Colonic mucosa (tissue), 4 donors: ENCODE results near the gene NTN1. TPM values are rescaled to one million over a fixed set of nuclear protein-coding genes. Genes with fewer than 3 reads are reported as not detected.

Experiments
- DNase-seq: peaks from one replicate; pipeline ENCODE4 v3.0.0-alpha.2; 2020
- H3K27ac ChIP-seq: fragments of 200-600 bp; one replicate; pipeline ENCODE4 v1.8.0; 2021
- H3K27me3 ChIP-seq: fragments of 200-600 bp; one replicate; pipeline ENCODE4 v1.8.0; 2021
- H3K36me3 ChIP-seq: fragments of 200-600 bp; one replicate; pipeline ENCODE4 v1.8.0; 2021
- H3K4me1 ChIP-seq: fragments of 200-600 bp; one replicate; pipeline ENCODE4 v1.8.0; 2021; ENCODE audit warnings: mild to moderate bottlenecking
- H3K4me3 ChIP-seq: fragments of 200-600 bp; one replicate; pipeline ENCODE4 v1.8.0; 2021
- H3K9ac ChIP-seq, 2 donors: one replicate each; pipeline ENCODE4 v1.7.0; 2013; ENCODE audit warnings: control low read depth in 2 of 2, low read depth in 2 of 2, low read length in 2 of 2
- H3K9me3 ChIP-seq: fragments of 200-600 bp; one replicate; pipeline ENCODE4 v1.8.0; 2021
- intact Hi-C: fragments of 100-400 bp; cut with DNase I; formaldehyde crosslinking; loops from one replicate; pipeline ENCODE4 v1.14.1; 2022
- total RNA-seq, 2 donors: library from RNA; stranded (reverse); fragmentation: NEBNext Ultra II Directional in 1 of 2; extraction: Animal tissue kit (Norgen Biotek cat#: 25700) in 1 of 2; gene quantifications; one replicate each; pipeline ENCODE4 v1.2.1, GENCODE V29; 2021
- TF ChIP-seq, protein P1 (sequence below): fragments of 200-600 bp; IDR thresholded peaks from one replicate; pipeline ENCODE4 v1.8.0; 2022; ENCODE audit warnings: antibody characterized with exemption, mild to moderate bottlenecking
- donor health status: healthy.
- donor health status: DM: no; HTN: no; CAD: no.
- donor health status: DM: no; HTN: no; CAD: no.

NTN1 gene
- total RNA-seq, 2 donors from 2014 or later = 2.1 to 5.5 TPM

DNA sequence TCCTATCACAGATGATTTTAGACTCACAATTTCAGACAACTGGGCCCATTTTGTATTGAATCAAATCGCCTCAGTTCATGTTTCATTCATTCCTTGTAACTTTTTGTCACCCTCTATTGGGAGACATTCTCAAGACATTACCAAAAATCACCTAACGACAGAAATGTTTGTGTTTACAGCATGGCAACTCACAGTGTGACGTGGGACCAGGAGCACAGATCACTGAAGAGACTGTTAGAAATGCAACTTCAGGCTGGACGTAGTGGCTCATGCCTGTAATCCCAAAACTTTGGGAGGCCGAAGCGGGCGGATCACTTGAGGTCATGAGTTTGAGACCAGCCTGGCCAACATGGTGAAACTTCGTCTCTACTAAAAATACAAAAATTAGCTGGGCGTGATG, 249.6 kb downstream of the NTN1 start:
- intact Hi-C loops = no loop called here
- Histone ChIP-seq H3K9ac (no peak overlapping the region), H3K4me3 (no peak overlapping the region), H3K27me3 (no peaks in the 10 kb centered on the region), H3K27ac (no peak overlapping the region), H3K9me3 (no peaks in the 10 kb centered on the region), H3K36me3 (no peaks in the 10 kb centered on the region), H3K4me1 (no peaks in the 10 kb centered on the region)
- DNase-seq = no peak
- TF ChIP-seq, protein P1, sequence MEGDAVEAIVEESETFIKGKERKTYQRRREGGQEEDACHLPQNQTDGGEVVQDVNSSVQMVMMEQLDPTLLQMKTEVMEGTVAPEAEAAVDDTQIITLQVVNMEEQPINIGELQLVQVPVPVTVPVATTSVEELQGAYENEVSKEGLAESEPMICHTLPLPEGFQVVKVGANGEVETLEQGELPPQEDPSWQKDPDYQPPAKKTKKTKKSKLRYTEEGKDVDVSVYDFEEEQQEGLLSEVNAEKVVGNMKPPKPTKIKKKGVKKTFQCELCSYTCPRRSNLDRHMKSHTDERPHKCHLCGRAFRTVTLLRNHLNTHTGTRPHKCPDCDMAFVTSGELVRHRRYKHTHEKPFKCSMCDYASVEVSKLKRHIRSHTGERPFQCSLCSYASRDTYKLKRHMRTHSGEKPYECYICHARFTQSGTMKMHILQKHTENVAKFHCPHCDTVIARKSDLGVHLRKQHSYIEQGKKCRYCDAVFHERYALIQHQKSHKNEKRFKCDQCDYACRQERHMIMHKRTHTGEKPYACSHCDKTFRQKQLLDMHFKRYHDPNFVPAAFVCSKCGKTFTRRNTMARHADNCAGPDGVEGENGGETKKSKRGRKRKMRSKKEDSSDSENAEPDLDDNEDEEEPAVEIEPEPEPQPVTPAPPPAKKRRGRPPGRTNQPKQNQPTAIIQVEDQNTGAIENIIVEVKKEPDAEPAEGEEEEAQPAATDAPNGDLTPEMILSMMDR = no peak

GRCh38 chr17:9271989-9272388, 250.7 kb downstream of the NTN1 start:
- Histone ChIP-seq H3K4me1 (no peaks in the 10 kb centered on the region), H3K4me3 (no peak overlapping the region), H3K27ac (no peak overlapping the region), H3K9me3 (no peaks in the 10 kb centered on the region), H3K36me3 (no peaks in the 10 kb centered on the region), H3K27me3 (no peaks in the 10 kb centered on the region), H3K9ac (no peak overlapping the region)
- TF ChIP-seq, protein P1 = no peak
- DNase-seq = no peak
- intact Hi-C loops = no loop called here

DNA sequence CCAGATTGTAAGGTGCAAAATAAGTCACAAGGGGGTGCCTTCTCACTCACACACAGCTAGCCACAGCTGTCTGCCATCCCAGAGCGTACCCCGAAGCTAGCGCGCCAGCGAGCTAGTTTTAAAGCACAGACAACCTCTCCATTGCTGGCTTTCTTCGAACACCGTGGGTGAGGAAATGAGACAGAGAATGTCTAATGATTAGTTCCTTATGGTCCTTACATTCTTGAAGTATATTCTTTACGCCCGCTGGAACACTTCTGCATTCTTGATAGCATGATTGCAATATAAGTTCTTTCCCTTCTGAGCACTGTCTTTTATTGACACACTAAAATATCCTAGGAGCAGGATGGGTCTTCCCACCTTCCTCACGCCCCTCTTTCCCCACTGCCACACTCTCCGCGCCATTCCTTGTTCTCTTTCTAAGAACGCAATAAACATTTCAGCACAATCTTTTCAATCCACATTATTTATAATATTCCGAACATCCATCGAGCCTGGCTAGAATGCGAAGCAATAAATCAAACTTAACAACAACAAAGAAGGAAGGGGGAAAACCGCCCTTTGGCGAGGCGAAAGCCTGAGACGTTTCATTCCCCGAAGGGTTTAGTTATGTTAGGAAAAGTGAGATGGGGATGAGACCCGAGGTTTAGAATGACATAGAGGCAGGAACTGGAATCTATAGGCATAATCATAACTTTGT, 251.3 kb downstream of the NTN1 start:
- H3K27me3 ChIP-seq = no peaks in the 10 kb centered on the region
- no peak overlapping the region for H3K27ac ChIP-seq
- intact Hi-C loops = no loop called here
- DNase-seq = no peak
- H3K4me1 ChIP-seq = no peaks in the 10 kb centered on the region
- H3K4me3 ChIP-seq = no peak overlapping the region
- TF ChIP-seq, protein P1 = no peak
- no peaks in the 10 kb centered on the region for H3K9me3 ChIP-seq
- no peaks in the 10 kb centered on the region for H3K36me3 ChIP-seq
- H3K9ac ChIP-seq = no peak overlapping the region

GRCh38 chr17:9273428-9274391, 252.4 kb downstream of the NTN1 start:
- H3K4me3 ChIP-seq = no peak overlapping the region
- H3K27me3 ChIP-seq = no peaks in the 10 kb centered on the region
- H3K9me3 ChIP-seq = no peaks in the 10 kb centered on the region
- TF ChIP-seq, protein P1 = no peak
- H3K9ac ChIP-seq = no peak overlapping the region
- H3K27ac ChIP-seq = no peak overlapping the region
- no peaks in the 10 kb centered on the region for H3K36me3 ChIP-seq
- intact Hi-C loops = no loop called here
- no peaks in the 10 kb centered on the region for H3K4me1 ChIP-seq
- no peak for DNase-seq

GRCh38 chr17:9274973-9275372, 253.7 kb downstream of the NTN1 start:
- no peaks in the 10 kb centered on the region for H3K36me3 ChIP-seq
- no peaks in the 10 kb centered on the region for H3K9me3 ChIP-seq
- no peak overlapping the region for H3K9ac ChIP-seq
- H3K4me1 ChIP-seq = no peaks in the 10 kb centered on the region
- H3K27me3 ChIP-seq = no peaks in the 10 kb centered on the region
- H3K27ac ChIP-seq = no peak overlapping the region
- TF ChIP-seq, protein P1 = no peak
- DNase-seq = no peak
- H3K4me3 ChIP-seq = no peak overlapping the region
- intact Hi-C loops = no loop called here
